ENCODE data around the gene PIK3R3. TPM values are rescaled to one million over a fixed set of nuclear protein-coding genes. Genes with fewer than 3 reads are reported as not detected.
A peak's percentile ranks its signal among the peaks of the same experiment; 100 is the strongest.

PIK3R3 gene
- total RNA-seq, 5 donors from 2014 or later (not counting 1 experiment from before 2014, with no cell fraction given) = 0.65 to 2.3 (median 1.1) TPM

- peak in 1 of 4 experiments; percentile 36 for ATAC-seq (replicated peaks in 1 of 4)
- peak in 30 of 35 experiments; percentile 1 to 59 (median 20) for DNase-seq
- Mint-ChIP-seq H3K4me1 (peaks cover 26 to 38% (median 29%) of the 10 kb centered on the region in 3 donors), H3K27ac (peak overlapping the region; percentile 16 to 53), H3K36me3 (no peaks in the 10 kb centered on the region), H3K9me3 (no peaks in the 10 kb centered on the region), H3K4me3 (peak overlapping the region; percentile 89 to 95 (median 92)), H3K27me3 (peaks cover 41 to 47% of the 10 kb centered on the region in 2 donors)
- Histone ChIP-seq H3K9me3 (no peaks in the 10 kb centered on the region), H3K36me3 (ENCODE audit: control insufficient read depth in 2 of 2, extremely low read depth in 1 of 2, insufficient read depth in 1 of 2, low read length in 1 of 2) (no peaks in the 10 kb centered on the region), H3K27ac (ENCODE audit: low read length) (peak overlapping the region; percentile 86), H3K4me1 (ENCODE audit: control insufficient read depth in 1 of 2, extremely low read depth in 1 of 2, insufficient read depth in 2 of 2, low read length in 2 of 2) (peaks cover 6 to 19% of the 10 kb centered on the region in 2 experiments), H3K4me3 (ENCODE audit: control insufficient read depth in 1 of 2, extremely low read depth in 1 of 2, low read length in 1 of 2) (peak overlapping the region; percentile 81 to 92), H3K27me3 (replicated peaks in 1 of 2; ENCODE audit: control insufficient read depth in 2 of 2, extremely low read depth in 1 of 2, insufficient read depth in 2 of 2, low read length in 1 of 2) (peaks cover 0 to 30% of the 10 kb centered on the region in 2 experiments)
- CTCF ChIA-PET = no interaction called here
- 0% methylated on average over 14 of the region's 38 CpGs for WGBS (ENCODE audit: insufficient coverage)
- POLR2A ChIA-PET = no interaction called here
Observed at GRCh38 chr1:46131712-46132528, 509 bp downstream of the PIK3R3 start.

- Mint-ChIP-seq H3K27ac (no peak overlapping the region), H3K9me3 (no peaks in the 10 kb centered on the region), H3K27me3 (peaks cover 40 to 41% of the 10 kb centered on the region in 2 donors), H3K36me3 (no peaks in the 10 kb centered on the region), H3K4me3 (peak overlapping the region; percentile 89 to 95 (median 92)), H3K4me1 (peaks cover 26 to 38% (median 29%) of the 10 kb centered on the region in 3 donors)
- no peaks in the 10 kb centered on the region for H3K36me3 ChIP-seq (ENCODE audit: control insufficient read depth in 2 of 2, extremely low read depth in 1 of 2, insufficient read depth in 1 of 2, low read length in 1 of 2)
- peak overlapping the region in 1 of 2 donors; percentile 25 for H3K4me3 ChIP-seq (ENCODE audit: control insufficient read depth in 1 of 2, extremely low read depth in 1 of 2, low read length in 1 of 2)
- POLR2A ChIA-PET = no interaction called here
- H3K4me1 ChIP-seq (ENCODE audit: control insufficient read depth in 1 of 2, extremely low read depth in 1 of 2, insufficient read depth in 2 of 2, low read length in 2 of 2) = peaks cover 6 to 19% of the 10 kb centered on the region in 2 experiments
- H3K9me3 ChIP-seq = no peaks in the 10 kb centered on the region
- WGBS (ENCODE audit: insufficient coverage) = 29% methylated on average over 3 of the region's 10 CpGs
- DNase-seq = no peak
- CTCF ChIA-PET = no interaction called here
- H3K27me3 ChIP-seq (replicated peaks in 1 of 2; ENCODE audit: control insufficient read depth in 2 of 2, extremely low read depth in 1 of 2, insufficient read depth in 2 of 2, low read length in 1 of 2) = peaks cover 0 to 30% of the 10 kb centered on the region in 2 experiments
- no peak for ATAC-seq (replicated peaks in 1 of 4)
- no peak overlapping the region for H3K27ac ChIP-seq (ENCODE audit: low read length)
Observed at GRCh38 chr1:46131093-46131492, 1.3 kb downstream of the PIK3R3 start.

- Histone ChIP-seq H3K4me3 (ENCODE audit: control insufficient read depth in 1 of 2, extremely low read depth in 1 of 2, low read length in 1 of 2) (no peak overlapping the region), H3K36me3 (ENCODE audit: control insufficient read depth in 2 of 2, extremely low read depth in 1 of 2, insufficient read depth in 1 of 2, low read length in 1 of 2) (no peaks in the 10 kb centered on the region), H3K9me3 (no peaks in the 10 kb centered on the region), H3K4me1 (ENCODE audit: control insufficient read depth in 1 of 2, extremely low read depth in 1 of 2, insufficient read depth in 2 of 2, low read length in 2 of 2) (peaks cover 6 to 19% of the 10 kb centered on the region in 2 experiments), H3K27ac (ENCODE audit: low read length) (no peak overlapping the region), H3K27me3 (replicated peaks in 1 of 2; ENCODE audit: control insufficient read depth in 2 of 2, extremely low read depth in 1 of 2, insufficient read depth in 2 of 2, low read length in 1 of 2) (peaks cover 0 to 30% of the 10 kb centered on the region in 2 experiments)
- peaks cover 26 to 38% (median 29%) of the 10 kb centered on the region in 3 donors for H3K4me1 Mint-ChIP-seq
- POLR2A ChIA-PET = no interaction called here
- CTCF ChIA-PET = interaction anchor here in 1 of 2 donors (1.3 kb wide), 1 partner anchor 51 kb away, joined by 3 read pairs; no protein-coding TSS in a partner anchor
- H3K27me3 Mint-ChIP-seq = peaks cover 38 to 41% of the 10 kb centered on the region in 2 donors
- no peaks in the 10 kb centered on the region for H3K36me3 Mint-ChIP-seq
- 57% methylated on average over 2 of the region's 5 CpGs for WGBS (ENCODE audit: insufficient coverage)
- H3K4me3 Mint-ChIP-seq = no peak overlapping the region
- no peaks in the 10 kb centered on the region for H3K9me3 Mint-ChIP-seq
- no peak overlapping the region for H3K27ac Mint-ChIP-seq
- DNase-seq = no peak
- no peak for ATAC-seq (replicated peaks in 1 of 4)
Observed at GRCh38 chr1:46130606-46131005, 1.8 kb downstream of the PIK3R3 start.

GRCh38 chr1:46130121-46130520 is 2.3 kb downstream of the PIK3R3 start:
- peaks cover 0 to 30% of the 10 kb centered on the region in 2 experiments for H3K27me3 ChIP-seq (replicated peaks in 1 of 2; ENCODE audit: control insufficient read depth in 2 of 2, extremely low read depth in 1 of 2, insufficient read depth in 2 of 2, low read length in 1 of 2)
- WGBS (ENCODE audit: insufficient coverage) = no CpG with 5 or more reads among the region's 1 CpG
- H3K4me1 Mint-ChIP-seq = peaks cover 26 to 38% (median 29%) of the 10 kb centered on the region in 3 donors
- no peaks in the 10 kb centered on the region for H3K36me3 ChIP-seq (ENCODE audit: control insufficient read depth in 2 of 2, extremely low read depth in 1 of 2, insufficient read depth in 1 of 2, low read length in 1 of 2)
- H3K4me3 Mint-ChIP-seq = no peak overlapping the region
- no peak overlapping the region for H3K27ac ChIP-seq (ENCODE audit: low read length)
- ATAC-seq (replicated peaks in 1 of 4) (no peak), DNase-seq (no peak)
- H3K27me3 Mint-ChIP-seq = peaks cover 38 to 43% of the 10 kb centered on the region in 2 donors
- no peaks in the 10 kb centered on the region for H3K36me3 Mint-ChIP-seq
- no peaks in the 10 kb centered on the region for H3K9me3 Mint-ChIP-seq
- H3K9me3 ChIP-seq = no peaks in the 10 kb centered on the region
- POLR2A ChIA-PET = no interaction called here
- CTCF ChIA-PET = interaction anchor here in 1 of 2 donors (1.3 kb wide), 1 partner anchor 52 kb away, joined by 3 read pairs; no protein-coding TSS in a partner anchor
- H3K27ac Mint-ChIP-seq = no peak overlapping the region
- H3K4me3 ChIP-seq (ENCODE audit: control insufficient read depth in 1 of 2, extremely low read depth in 1 of 2, low read length in 1 of 2) = no peak overlapping the region
- peaks cover 6 to 19% of the 10 kb centered on the region in 2 experiments for H3K4me1 ChIP-seq (ENCODE audit: control insufficient read depth in 1 of 2, extremely low read depth in 1 of 2, insufficient read depth in 2 of 2, low read length in 2 of 2)

- Histone ChIP-seq H3K27ac (ENCODE audit: low read length) (no peak overlapping the region), H3K4me3 (ENCODE audit: control insufficient read depth in 1 of 2, extremely low read depth in 1 of 2, low read length in 1 of 2) (no peak overlapping the region), H3K36me3 (ENCODE audit: control insufficient read depth in 2 of 2, extremely low read depth in 1 of 2, insufficient read depth in 1 of 2, low read length in 1 of 2) (no peaks in the 10 kb centered on the region), H3K4me1 (ENCODE audit: control insufficient read depth in 1 of 2, extremely low read depth in 1 of 2, insufficient read depth in 2 of 2, low read length in 2 of 2) (peaks cover 6 to 16% of the 10 kb centered on the region in 2 experiments), H3K27me3 (replicated peaks in 1 of 2; ENCODE audit: control insufficient read depth in 2 of 2, extremely low read depth in 1 of 2, insufficient read depth in 2 of 2, low read length in 1 of 2) (peaks cover 0 to 28% of the 10 kb centered on the region in 2 experiments), H3K9me3 (no peaks in the 10 kb centered on the region)
- H3K27me3 Mint-ChIP-seq = peaks cover 31 to 44% of the 10 kb centered on the region in 2 donors
- no peak overlapping the region for H3K4me3 Mint-ChIP-seq
- H3K27ac Mint-ChIP-seq = no peak overlapping the region
- no peaks in the 10 kb centered on the region for H3K36me3 Mint-ChIP-seq
- H3K9me3 Mint-ChIP-seq = no peaks in the 10 kb centered on the region
- DNase-seq (no peak), ATAC-seq (replicated peaks in 1 of 4) (no peak)
- peaks cover 19 to 30% (median 21%) of the 10 kb centered on the region in 3 donors for H3K4me1 Mint-ChIP-seq
- ChIA-PET POLR2A (no interaction called here), CTCF (no interaction called here)
- no CpG with 5 or more reads among the region's 3 CpGs for WGBS (ENCODE audit: insufficient coverage)
Observed at GRCh38 chr1:46128344-46128743, 4.1 kb downstream of the PIK3R3 start.

- Mint-ChIP-seq H3K4me3 (no peak overlapping the region), H3K4me1 (peaks cover 0 to 5% (median 2%) of the 10 kb centered on the region in 3 donors), H3K9me3 (no peaks in the 10 kb centered on the region), H3K27ac (no peak overlapping the region), H3K27me3 (peaks cover 2 to 4% of the 10 kb centered on the region in 2 donors), H3K36me3 (no peaks in the 10 kb centered on the region)
- POLR2A ChIA-PET = no interaction called here
- H3K36me3 ChIP-seq (ENCODE audit: control insufficient read depth in 2 of 2, extremely low read depth in 1 of 2, insufficient read depth in 1 of 2, low read length in 1 of 2) = no peaks in the 10 kb centered on the region
- no peak for DNase-seq
- H3K4me3 ChIP-seq (ENCODE audit: control insufficient read depth in 1 of 2, extremely low read depth in 1 of 2, low read length in 1 of 2) = no peak overlapping the region
- H3K4me1 ChIP-seq (ENCODE audit: control insufficient read depth in 1 of 2, extremely low read depth in 1 of 2, insufficient read depth in 2 of 2, low read length in 2 of 2) = no peaks in the 10 kb centered on the region
- no peak overlapping the region for H3K27ac ChIP-seq (ENCODE audit: low read length)
- H3K9me3 ChIP-seq = no peaks in the 10 kb centered on the region
- ATAC-seq (replicated peaks in 1 of 4) = no peak
- no peaks in the 10 kb centered on the region for H3K27me3 ChIP-seq (replicated peaks in 1 of 2; ENCODE audit: control insufficient read depth in 2 of 2, extremely low read depth in 1 of 2, insufficient read depth in 2 of 2, low read length in 1 of 2)
- CTCF ChIA-PET = no interaction called here
Observed at GRCh38 chr1:46118856-46119255, 13.6 kb downstream of the PIK3R3 start.

Measured in T-cell (primary cell).